Measurements from ENCODE around the gene FBXO21. TPM values are rescaled to one million over a fixed set of nuclear protein-coding genes. Genes with fewer than 3 reads are reported as not detected.
A peak's percentile ranks its signal among the peaks of the same experiment; 100 is the strongest.

FBXO21 gene
- total and polyA plus RNA-seq, 2 of the 4 experiments (the other 2 are of a cell fraction): 43.6 to 56.6 TPM

DNA sequence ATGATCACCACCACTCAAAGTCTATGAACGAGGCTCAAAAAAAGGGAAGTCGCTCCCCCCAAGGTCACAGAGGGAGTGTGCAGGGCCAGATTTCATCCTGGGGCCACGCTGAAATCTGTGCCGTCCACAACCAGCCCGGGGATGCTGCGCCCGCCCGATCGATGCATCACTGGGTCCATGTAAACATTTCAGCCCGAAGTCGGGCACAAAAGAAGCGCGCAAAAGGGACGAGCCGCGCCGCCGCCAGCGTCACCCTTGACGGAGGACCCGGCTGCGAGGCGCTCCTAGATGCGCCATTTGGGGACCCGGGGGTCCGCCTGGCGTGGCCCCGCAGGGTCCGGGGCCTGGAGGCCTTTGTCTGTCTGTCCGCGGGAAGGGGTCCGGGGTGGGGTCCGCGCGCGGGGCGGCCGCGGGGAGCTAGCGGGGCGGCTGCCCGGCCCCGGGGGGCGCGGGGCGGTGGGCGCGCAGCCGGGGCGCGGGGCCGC, 503 bp downstream of the FBXO21 start:
- Histone ChIP-seq H4K5ac (ENCODE audit: low read depth, low read length) (no peak overlapping the region), H2BK5ac (ENCODE audit: low read depth, low read length, poor library complexity, severe bottlenecking) (peak overlapping the region; percentile 36), H2AK9ac (replicated peaks; ENCODE audit: low read depth, low read length, poor library complexity) (peak overlapping the region; percentile 94), H3K79me1 (ENCODE audit: low read depth in 1 of 2, low read length in 2 of 2) (peaks cover 10 to 24% of the 10 kb centered on the region in 2 experiments), H3K27ac (ENCODE audit: insufficient read depth, low read length) (peak overlapping the region; percentile 0; the same call in 1 of the 2 replicates), H3K27me3 (ENCODE audit: control insufficient read depth, insufficient read depth, low read length) (no peaks in the 10 kb centered on the region), H2BK120ac (ENCODE audit: low read depth, low read length) (no peak overlapping the region), H3K56ac (ENCODE audit: extremely low read depth, insufficient read depth, low read length) (no peak overlapping the region), H3K9me3 (ENCODE audit: control insufficient read depth, insufficient read depth, low read length) (no peaks in the 10 kb centered on the region), H3K36me3 (ENCODE audit: control insufficient read depth, insufficient read depth, low read length) (peaks cover 3% of the 10 kb centered on the region; the same call in 1 of the 2 replicates), H4K91ac (ENCODE audit: insufficient read depth, low read depth, low read length) (no peak overlapping the region), H3K14ac (replicated peaks; ENCODE audit: low read depth, low read length) (no peak overlapping the region), H2BK20ac (ENCODE audit: low read depth, low read length) (no peak overlapping the region), H3K9me1 (ENCODE audit: insufficient read depth, low read length) (no peaks in the 10 kb centered on the region), H4K20me1 (ENCODE audit: insufficient read depth, low read length) (peaks cover 9% of the 10 kb centered on the region; the same call in 1 of the 2 replicates), H2AK5ac (ENCODE audit: low read depth, low read length) (no peak overlapping the region), H3K9ac (ENCODE audit: low read depth, low read length) (peak overlapping the region; percentile 65), H3K4ac (ENCODE audit: low read depth, low read length) (no peak overlapping the region), H3K23ac (ENCODE audit: low read depth, low read length) (no peak overlapping the region), H2AFZ (replicated peaks; ENCODE audit: low read length, poor library complexity) (peak overlapping the region; percentile 100), H4K8ac (ENCODE audit: low read depth in 2 of 2, low read length in 2 of 2) (no peak overlapping the region), H3K18ac (ENCODE audit: low read depth, low read length) (no peak overlapping the region), H3K4me2 (ENCODE audit: low read depth, low read length) (peak overlapping the region; percentile 65), H3K4me1 (ENCODE audit: control insufficient read depth, insufficient read depth, low read length) (no peaks in the 10 kb centered on the region), H3K4me3 (ENCODE audit: insufficient read depth, low read depth, low read length) (peak overlapping the region; percentile 81), H2BK15ac (ENCODE audit: low read depth, low read length) (no peak overlapping the region)
- dilution Hi-C loops (cut with HindIII; ENCODE audit: low sequenced_read_pairs, unreplicated experiment): no loop called here
- 1% methylated on average over 22 of the region's 52 CpGs; no CpG with 5 or more reads in 1 of the 2 experiments for WGBS, 2 experiments (ENCODE audit: extremely low coverage in 2 of 2, insufficient read length in 1 of 2)
- peak; percentile 26; the same call in 1 of the 2 replicates for TF ChIP-seq MXI1 (IDR thresholded peaks at IDR 0.05; ENCODE audit: borderline replicate concordance, low read depth, low read length)
- TF ChIP-seq CHD1 (IDR thresholded peaks at IDR 0.05; ENCODE audit: low read depth, low read length): 0 out of 2 replicates have a peak, but pooled peaks have one; percentile 50
- TF ChIP-seq FOS (IDR thresholded peaks at IDR 0.05; ENCODE audit: low read depth, low read length): no peak
- ATAC-seq (ENCODE audit: low read depth) (peak; percentile 55), DNase-seq (peak; percentile 45)
- in situ Hi-C loops (cut with MboI; ENCODE audit: low sequenced_read_pairs): no loop called here
- no TSS peak for BruUV-seq (replicated peaks)
- intact Hi-C loops (cut with micrococcal nuclease): loop anchor here (2.0 kb wide), 1 partner anchor 19 kb away; no protein-coding TSS in a partner anchor
- CTCF ChIA-PET: no interaction called here
- POLR2A ChIA-PET (ENCODE audit: unreplicated experiment): no interaction called here
